ENCODE measurements around the gene RNU6-1.
A peak's percentile ranks its signal among the peaks of the same experiment; 100 is the strongest.

RNU6-1 gene

DNA sequence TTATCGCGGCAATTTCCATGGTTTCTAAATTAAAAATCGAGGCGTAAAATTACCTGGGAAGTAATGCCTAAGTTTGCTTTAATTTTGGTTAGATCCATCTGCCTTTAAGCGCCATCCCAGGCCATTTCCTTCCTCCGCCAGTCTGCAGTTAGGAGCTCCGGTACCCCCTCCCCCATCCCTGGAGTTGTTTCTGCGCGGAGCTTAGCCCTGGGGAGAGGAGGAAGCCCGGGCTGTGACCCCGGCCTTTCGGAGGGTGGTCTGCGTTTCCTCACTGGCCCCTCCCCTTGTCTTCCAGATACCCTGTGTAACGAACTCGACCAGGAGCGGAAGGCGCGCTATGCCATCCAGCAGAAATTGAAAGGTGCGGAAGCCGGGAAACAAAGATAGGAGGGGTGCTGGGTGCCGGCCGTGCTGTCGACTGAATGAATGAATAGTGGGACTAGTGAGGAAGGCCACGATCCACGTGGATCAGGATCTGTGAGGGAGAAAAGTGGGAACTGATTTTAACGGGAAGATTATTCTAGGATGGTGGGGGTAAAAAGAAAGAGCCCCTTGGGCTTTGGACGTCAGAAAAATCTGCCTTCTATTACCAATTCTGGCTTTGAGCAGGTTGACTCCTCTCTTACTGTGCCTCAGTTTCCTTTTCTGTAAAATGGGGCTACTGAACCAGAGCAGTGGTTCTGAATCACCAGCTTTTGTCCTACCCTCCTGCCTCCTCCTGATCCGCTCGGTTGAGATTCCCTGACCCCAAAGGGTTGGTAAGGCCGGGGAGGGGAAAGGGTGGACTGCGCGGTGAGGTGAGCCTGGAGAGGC lies 6.7 kb downstream of the RNU6-1 start:
- DNase-seq (ENCODE audit: low spot score): no peak

- DNase-seq (ENCODE audit: low spot score): peak; percentile 30
These were observed 7.8 kb downstream of the RNU6-1 start for GRCh38 chr15:67832031-67832551.

GRCh38 chr15:67831363-67831762 lies 8.5 kb downstream of the RNU6-1 start:
- DNase-seq (ENCODE audit: low spot score): no peak

GRCh38 chr15:67829647-67830504 lies 10.0 kb downstream of the RNU6-1 start:
- DNase-seq (ENCODE audit: low spot score): no peak

DNA sequence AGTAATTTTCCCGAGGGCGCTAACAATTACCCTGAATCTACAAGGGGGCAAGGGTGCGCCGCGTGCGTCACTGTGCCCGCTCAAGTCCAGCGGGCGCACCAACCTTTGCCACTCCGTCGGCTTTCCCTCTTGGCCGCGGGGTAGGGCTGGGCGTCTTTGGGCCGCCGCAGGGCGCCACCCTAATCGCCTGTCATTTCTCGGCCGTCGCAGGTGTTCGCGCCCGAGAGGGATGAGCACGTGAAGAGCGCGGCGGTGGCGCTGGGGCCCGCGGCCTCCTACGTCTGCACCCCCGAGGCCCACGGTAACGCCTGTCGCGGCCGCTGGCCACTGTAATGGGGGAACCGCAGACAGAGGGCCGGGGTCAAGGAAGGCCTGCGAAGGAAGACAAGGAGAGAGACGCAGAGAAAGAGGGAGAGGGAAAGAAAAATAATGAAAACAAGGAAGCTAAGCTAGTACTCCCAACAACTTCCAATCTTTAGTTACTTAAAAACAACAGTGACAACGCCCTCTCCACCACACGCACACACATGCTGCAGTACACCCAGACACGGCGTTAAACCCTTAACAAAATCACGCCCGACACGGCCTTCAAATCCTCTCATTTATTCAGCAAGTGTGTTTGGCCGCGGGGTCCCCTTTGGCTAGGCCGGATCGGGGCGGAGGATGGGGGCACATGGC lies 10.7 kb downstream of the RNU6-1 start:
- DNase-seq (ENCODE audit: low spot score): no peak

GRCh38 chr15:67828278-67828968 lies 11.4 kb downstream of the RNU6-1 start:
- no peak for DNase-seq (ENCODE audit: low spot score)

- DNase-seq (ENCODE audit: low spot score): no peak
These were observed 12.1 kb downstream of the RNU6-1 start for GRCh38 chr15:67827562-67828277.

DNA sequence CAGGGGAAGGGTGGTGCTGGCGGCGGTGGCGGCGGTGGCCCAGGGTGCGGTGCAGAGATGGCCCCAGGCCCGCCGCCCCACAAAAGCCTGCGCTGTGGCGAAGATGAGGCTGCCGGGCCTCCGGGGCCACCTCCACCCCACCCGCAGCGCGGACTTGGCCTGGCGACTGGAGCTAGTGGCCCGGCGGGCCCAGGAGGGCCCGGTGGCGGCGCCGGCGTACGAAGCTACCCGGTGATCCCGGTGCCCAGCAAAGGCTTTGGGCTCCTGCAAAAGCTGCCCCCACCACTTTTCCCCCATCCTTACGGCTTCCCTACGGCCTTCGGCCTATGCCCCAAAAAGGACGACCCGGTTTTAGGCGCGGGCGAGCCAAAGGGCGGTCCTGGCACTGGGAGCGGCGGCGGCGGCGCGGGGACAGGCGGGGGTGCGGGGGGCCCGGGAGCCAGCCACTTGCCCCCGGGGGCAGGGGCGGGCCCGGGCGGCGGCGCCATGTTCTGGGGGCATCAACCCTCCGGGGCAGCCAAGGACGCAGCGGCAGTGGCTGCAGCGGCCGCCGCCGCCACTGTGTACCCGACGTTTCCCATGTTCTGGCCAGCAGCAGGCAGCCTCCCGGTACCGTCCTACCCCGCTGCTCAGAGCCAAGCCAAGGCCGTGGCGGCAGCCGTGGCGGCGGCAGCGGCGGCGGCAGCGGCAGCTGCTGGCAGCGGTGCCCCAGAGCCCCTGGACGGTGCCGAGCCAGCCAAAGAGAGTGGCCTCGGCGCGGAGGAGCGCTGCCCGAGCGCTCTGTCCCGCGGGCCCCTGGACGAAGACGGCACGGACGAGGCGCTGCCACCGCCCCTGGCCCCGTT lies 12.9 kb downstream of the RNU6-1 start:
- no peak for DNase-seq (ENCODE audit: low spot score)

DNA sequence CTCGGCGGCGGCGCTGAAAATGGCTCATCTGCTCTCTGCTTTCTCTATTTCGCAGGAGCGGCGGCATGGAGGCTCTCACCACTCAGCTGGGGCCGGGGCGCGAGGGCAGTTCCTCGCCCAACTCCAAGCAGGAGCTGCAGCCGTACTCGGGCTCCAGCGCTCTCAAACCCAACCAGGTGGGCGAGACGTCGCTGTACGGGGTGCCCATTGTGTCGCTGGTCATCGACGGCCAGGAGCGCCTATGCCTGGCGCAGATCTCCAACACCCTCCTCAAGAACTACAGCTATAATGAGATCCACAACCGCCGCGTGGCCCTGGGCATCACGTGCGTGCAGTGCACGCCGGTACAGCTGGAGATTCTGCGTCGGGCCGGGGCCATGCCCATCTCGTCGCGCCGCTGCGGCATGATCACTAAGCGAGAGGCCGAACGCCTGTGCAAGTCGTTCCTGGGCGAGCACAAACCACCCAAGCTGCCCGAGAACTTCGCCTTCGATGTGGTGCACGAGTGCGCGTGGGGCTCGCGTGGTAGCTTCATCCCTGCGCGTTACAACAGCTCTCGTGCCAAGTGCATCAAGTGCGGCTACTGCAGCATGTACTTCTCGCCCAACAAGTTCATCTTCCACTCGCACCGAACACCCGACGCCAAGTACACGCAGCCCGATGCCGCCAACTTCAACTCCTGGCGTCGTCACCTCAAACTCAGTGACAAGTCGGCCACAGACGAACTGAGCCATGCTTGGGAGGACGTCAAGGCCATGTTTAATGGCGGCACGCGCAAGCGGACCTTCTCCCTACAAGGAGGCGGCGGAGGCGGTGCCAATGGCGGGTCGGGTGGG lies 13.7 kb downstream of the RNU6-1 start:
- no peak for DNase-seq (ENCODE audit: low spot score)

- no peak for DNase-seq (ENCODE audit: low spot score)
These were observed 14.6 kb downstream of the RNU6-1 start, which contains the start of gene SKOR1 for GRCh38 chr15:67824976-67825880. TSS of gene SKOR1 (plus strand) at chr15:67825509. CDS start at chr15:67825603, 94 bp downstream.

GRCh38 chr15:67824197-67824968 lies 15.5 kb downstream of the RNU6-1 start:
- no peak for DNase-seq (ENCODE audit: low spot score)

- peak; percentile 23 for DNase-seq (ENCODE audit: low spot score)
These were observed 16.3 kb downstream of the RNU6-1 start for GRCh38 chr15:67823314-67824196.

- no peak for DNase-seq (ENCODE audit: low spot score)
These were observed 17.1 kb downstream of the RNU6-1 start for GRCh38 chr15:67822537-67823313.

GRCh38 chr15:67821784-67822440 lies 17.9 kb downstream of the RNU6-1 start:
- no peak for DNase-seq (ENCODE audit: low spot score)

Measured in SW480 (cell line).